Mesenchymal stem cell (in vitro differentiated cells and primary cell): ENCODE data around the gene CCT5.
A peak's percentile ranks its signal among the peaks of the same experiment; 100 is the strongest.

Source experiments
- DNase-seq: peaks from one replicate; pipeline ENCODE4 v3.0.0-alpha.2; 2013
- H2AFZ ChIP-seq: one replicate; pipeline ENCODE4 v1.6.1; 2013; ENCODE audit warnings: low read depth, mild to moderate bottlenecking, control low read depth, inconsistent platforms, low read length, moderate library complexity
- H2AK5ac ChIP-seq: 2 replicates; pipeline ENCODE4 v1.6.1; 2013; ENCODE audit warnings: low read length, moderate library complexity, mild to moderate bottlenecking, inconsistent platforms; ENCODE audit not compliant: severe bottlenecking
- H2BK120ac ChIP-seq: one replicate; pipeline ENCODE4 v1.6.1; 2013; ENCODE audit warnings: low read depth, mild to moderate bottlenecking, inconsistent platforms, low read length, moderate library complexity
- H2BK12ac ChIP-seq, 2 experiments: one replicate each; pipeline ENCODE4 v1.6.1; 2013; ENCODE audit warnings: inconsistent platforms in 2 of 2, low read length in 2 of 2, mild to moderate bottlenecking in 2 of 2, moderate library complexity in 2 of 2, control low read depth in 1 of 2
- H2BK15ac ChIP-seq: one replicate; pipeline ENCODE4 v1.6.1; 2013; ENCODE audit warnings: mild to moderate bottlenecking, low read depth, inconsistent platforms; ENCODE audit not compliant: poor library complexity, severe bottlenecking
- H2BK5ac ChIP-seq: 2 replicates; pipeline ENCODE4 v1.6.1; 2013; ENCODE audit warnings: low read depth, mild to moderate bottlenecking, low read length, control low read depth, inconsistent platforms; ENCODE audit not compliant: poor library complexity, severe bottlenecking
- H3K14ac ChIP-seq, 2 experiments: one replicate each; pipeline ENCODE4 v1.6.1; 2013; ENCODE audit warnings: inconsistent platforms in 2 of 2, low read length in 2 of 2, control low read depth in 1 of 2, mild to moderate bottlenecking in 1 of 2, moderate library complexity in 1 of 2
- H3K18ac ChIP-seq, 2 experiments: one replicate each; pipeline ENCODE4 v1.6.1; 2013; ENCODE audit warnings: inconsistent platforms in 2 of 2, low read length in 2 of 2, control low read depth in 1 of 2, low read depth in 1 of 2, mild to moderate bottlenecking in 1 of 2
- H3K23ac ChIP-seq, 2 experiments: one replicate each; pipeline ENCODE4 v1.6.1; 2013; ENCODE audit warnings: inconsistent platforms in 2 of 2, low read length in 2 of 2, mild to moderate bottlenecking in 2 of 2, moderate library complexity in 2 of 2, control low read depth in 1 of 2
- H3K27ac ChIP-seq: 2 replicates; pipeline ENCODE4 v1.5.1; 2013; ENCODE audit warnings: mild to moderate bottlenecking, moderate library complexity, low read length, control low read depth, inconsistent platforms; ENCODE audit not compliant: poor library complexity, severe bottlenecking
- H3K27me3 ChIP-seq, 2 experiments: 2 replicates each; pipeline versions ENCODE4 v1.6.1 to v1.7.0; 2013; ENCODE audit warnings: low read length in 2 of 2, mild to moderate bottlenecking in 2 of 2, moderate library complexity in 2 of 2, control low read depth in 1 of 2, inconsistent platforms in 1 of 2; ENCODE audit not compliant: control insufficient read depth in 1 of 2, insufficient read depth in 1 of 2
- H3K36me3 ChIP-seq, 2 experiments: 2 replicates each; pipeline versions ENCODE4 v1.6.1 to v1.7.0; 2013; ENCODE audit warnings: low read length in 2 of 2, control low read depth in 1 of 2, inconsistent platforms in 1 of 2, low read depth in 1 of 2, mild to moderate bottlenecking in 1 of 2; ENCODE audit not compliant: insufficient read depth in 2 of 2, control insufficient read depth in 1 of 2
- H3K4ac ChIP-seq, 2 experiments: one replicate each; pipeline ENCODE4 v1.6.1; 2013; ENCODE audit warnings: inconsistent platforms in 2 of 2, low read length in 2 of 2, mild to moderate bottlenecking in 2 of 2, moderate library complexity in 2 of 2, control low read depth in 1 of 2, low read depth in 1 of 2
- H3K4me1 ChIP-seq: 2 replicates; pipeline ENCODE4 v1.6.1; 2013; ENCODE audit warnings: low read depth, low read length, control low read depth; ENCODE audit not compliant: control insufficient read depth, insufficient read depth
- H3K4me2 ChIP-seq: 2 replicates; pipeline ENCODE4 v1.6.1; 2013; ENCODE audit warnings: low read length, mild to moderate bottlenecking, inconsistent platforms; ENCODE audit not compliant: poor library complexity, severe bottlenecking
- H3K4me3 ChIP-seq, 2 experiments: 2 replicates each; pipeline versions ENCODE4 v1.5.1 to v1.7.0; 2013; ENCODE audit warnings: low read length in 2 of 2, mild to moderate bottlenecking in 2 of 2, control low read depth in 1 of 2, low read depth in 1 of 2; ENCODE audit not compliant: insufficient read depth in 1 of 2
- H3K79me1 ChIP-seq: replicated peaks from 2 replicates; pipeline ENCODE4 v1.6.1; 2013; ENCODE audit warnings: mild to moderate bottlenecking, control low read depth, low read length, inconsistent platforms; ENCODE audit not compliant: poor library complexity, severe bottlenecking
- H3K9ac ChIP-seq: 2 replicates; pipeline ENCODE4 v1.7.0; 2013; ENCODE audit warnings: mild to moderate bottlenecking, low read length, moderate library complexity
- H3K9me3 ChIP-seq: 2 replicates; pipeline ENCODE4 v1.7.0; 2013; ENCODE audit warnings: mild to moderate bottlenecking, low read length; ENCODE audit not compliant: control insufficient read depth
- H4K8ac ChIP-seq: one replicate; pipeline ENCODE4 v1.6.1; 2013; ENCODE audit warnings: inconsistent platforms, mild to moderate bottlenecking, low read length, moderate library complexity
- H4K91ac ChIP-seq: one replicate; pipeline ENCODE4 v1.6.1; 2013; ENCODE audit warnings: mild to moderate bottlenecking, low read length, inconsistent platforms
- WGBS: methylation state at CpG from one replicate; pipeline ENCODE4 v1.1.7; 2013; ENCODE audit warnings: mixed read lengths; 5-methylcytosine and 5-hydroxymethylcytosine counted together

CCT5 gene

DNA sequence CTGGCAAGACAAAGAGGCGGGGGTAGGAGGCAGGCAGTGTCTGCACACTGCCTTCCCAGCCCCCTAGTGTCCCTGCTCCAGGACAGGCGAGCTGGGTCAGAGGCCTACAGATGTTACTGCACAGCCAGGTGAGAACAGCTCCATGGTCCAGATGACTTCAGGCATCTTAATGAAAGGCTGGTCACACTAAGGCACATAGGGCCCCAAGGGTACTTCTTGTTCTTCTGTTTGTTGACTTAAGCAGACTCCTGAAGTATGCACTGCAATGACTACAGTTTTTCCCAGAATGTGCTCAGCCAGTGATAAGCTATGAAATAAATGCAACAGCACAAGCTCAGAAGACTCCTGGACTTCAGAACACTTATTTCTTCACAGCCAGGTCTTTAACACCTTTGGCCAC is 27.8 kb upstream of the CCT5 start:
- H3K9me3 ChIP-seq = no peaks in the 10 kb centered on the region
- H2AK5ac ChIP-seq = no peak overlapping the region
- peaks cover 3% of the 10 kb centered on the region for H3K4me1 ChIP-seq
- H3K27ac ChIP-seq = no peak overlapping the region
- WGBS = 90% methylated on average over 2 of the region's 2 CpGs
- no peak overlapping the region for H3K14ac ChIP-seq
- no peak overlapping the region for H2BK5ac ChIP-seq
- no peak overlapping the region for H2BK15ac ChIP-seq
- H3K4ac ChIP-seq = no peak overlapping the region
- H3K9ac ChIP-seq = no peak overlapping the region
- no peak overlapping the region for H3K23ac ChIP-seq
- no peak overlapping the region for H3K4me2 ChIP-seq
- no peak overlapping the region for H2BK12ac ChIP-seq
- DNase-seq = no peak
- no peak overlapping the region for H3K4me3 ChIP-seq
- H3K18ac ChIP-seq = no peak overlapping the region
- H3K27me3 ChIP-seq = no peaks in the 10 kb centered on the region
- H2BK120ac ChIP-seq = no peak overlapping the region
- H4K91ac ChIP-seq = no peak overlapping the region
- H4K8ac ChIP-seq = no peak overlapping the region
- H3K36me3 ChIP-seq = no peaks in the 10 kb centered on the region
- no peaks in the 10 kb centered on the region for H3K79me1 ChIP-seq
- no peak overlapping the region for H2AFZ ChIP-seq

DNA sequence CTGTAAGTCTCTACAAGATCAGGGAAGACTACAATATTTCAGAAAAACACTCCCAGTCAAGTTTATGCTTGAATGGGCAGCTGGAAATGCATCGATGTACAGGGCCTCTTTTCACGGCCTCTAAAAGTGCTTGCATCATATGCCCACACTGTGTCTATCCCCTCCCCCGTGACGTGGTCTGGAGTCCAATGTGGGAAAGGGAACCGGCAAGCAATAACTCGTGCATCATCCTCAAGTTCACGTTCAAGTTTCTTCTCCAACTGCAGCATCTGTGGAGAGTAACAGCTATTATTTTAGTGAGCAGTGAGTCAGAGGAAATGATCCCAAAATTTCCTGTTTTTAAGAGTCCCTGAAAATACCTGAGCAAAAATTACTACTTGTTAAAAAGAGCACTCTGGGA is 22.7 kb upstream of the CCT5 start:
- no peak overlapping the region for H3K18ac ChIP-seq
- no peak overlapping the region for H3K4me3 ChIP-seq
- H3K4me2 ChIP-seq = no peak overlapping the region
- H3K36me3 ChIP-seq = peaks cover 0 to 6% of the 10 kb centered on the region in 2 experiments
- H2BK5ac ChIP-seq = no peak overlapping the region
- no peak overlapping the region for H3K9ac ChIP-seq
- 81% methylated on average over 7 of the region's 7 CpGs for WGBS
- peaks cover 6% of the 10 kb centered on the region for H3K79me1 ChIP-seq
- H3K23ac ChIP-seq = no peak overlapping the region
- H3K4ac ChIP-seq = no peak overlapping the region
- no peak overlapping the region for H4K91ac ChIP-seq
- H3K27ac ChIP-seq = no peak overlapping the region
- H3K4me1 ChIP-seq = peaks cover 9% of the 10 kb centered on the region
- no peaks in the 10 kb centered on the region for H3K27me3 ChIP-seq
- H2AFZ ChIP-seq = no peak overlapping the region
- no peak overlapping the region for H2BK12ac ChIP-seq
- no peak overlapping the region for H4K8ac ChIP-seq
- H3K14ac ChIP-seq = no peak overlapping the region
- H3K9me3 ChIP-seq = no peaks in the 10 kb centered on the region
- no peak overlapping the region for H2BK15ac ChIP-seq
- H2AK5ac ChIP-seq = no peak overlapping the region
- H2BK120ac ChIP-seq = no peak overlapping the region
- no peak for DNase-seq

DNA sequence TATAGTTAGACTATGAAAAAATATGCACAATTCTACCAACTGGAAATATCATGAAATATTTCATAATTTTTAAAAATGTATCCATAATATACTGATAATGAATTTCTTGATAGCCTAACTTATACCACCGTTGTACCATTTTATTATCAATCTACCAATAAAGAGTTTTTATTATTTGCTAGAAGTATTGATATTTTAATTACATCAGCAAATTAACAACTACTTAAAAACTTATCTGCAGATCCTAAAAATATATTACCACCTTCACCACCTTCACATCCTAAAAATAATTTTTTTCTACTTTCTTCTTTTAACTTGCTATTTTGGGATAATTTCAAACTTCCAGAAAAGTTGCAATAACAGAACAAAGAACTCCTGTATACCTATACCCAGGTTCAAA is 21.8 kb upstream of the CCT5 start:
- Histone ChIP-seq H3K18ac (no peak overlapping the region), H3K9me3 (no peaks in the 10 kb centered on the region), H2BK15ac (no peak overlapping the region), H2AK5ac (no peak overlapping the region), H4K8ac (no peak overlapping the region), H3K36me3 (peaks cover 0 to 8% of the 10 kb centered on the region in 2 experiments), H3K27ac (no peak overlapping the region), H2AFZ (no peak overlapping the region), H3K4me2 (no peak overlapping the region), H3K4me3 (no peak overlapping the region), H3K79me1 (peaks cover 13% of the 10 kb centered on the region), H3K4me1 (peaks cover 14% of the 10 kb centered on the region), H2BK120ac (no peak overlapping the region), H3K27me3 (no peaks in the 10 kb centered on the region), H3K14ac (no peak overlapping the region), H3K4ac (no peak overlapping the region), H2BK5ac (no peak overlapping the region), H2BK12ac (no peak overlapping the region), H4K91ac (no peak overlapping the region), H3K9ac (no peak overlapping the region), H3K23ac (no peak overlapping the region)
- WGBS = no CpG with 5 or more reads among the region's 1 CpG
- DNase-seq = no peak

DNA sequence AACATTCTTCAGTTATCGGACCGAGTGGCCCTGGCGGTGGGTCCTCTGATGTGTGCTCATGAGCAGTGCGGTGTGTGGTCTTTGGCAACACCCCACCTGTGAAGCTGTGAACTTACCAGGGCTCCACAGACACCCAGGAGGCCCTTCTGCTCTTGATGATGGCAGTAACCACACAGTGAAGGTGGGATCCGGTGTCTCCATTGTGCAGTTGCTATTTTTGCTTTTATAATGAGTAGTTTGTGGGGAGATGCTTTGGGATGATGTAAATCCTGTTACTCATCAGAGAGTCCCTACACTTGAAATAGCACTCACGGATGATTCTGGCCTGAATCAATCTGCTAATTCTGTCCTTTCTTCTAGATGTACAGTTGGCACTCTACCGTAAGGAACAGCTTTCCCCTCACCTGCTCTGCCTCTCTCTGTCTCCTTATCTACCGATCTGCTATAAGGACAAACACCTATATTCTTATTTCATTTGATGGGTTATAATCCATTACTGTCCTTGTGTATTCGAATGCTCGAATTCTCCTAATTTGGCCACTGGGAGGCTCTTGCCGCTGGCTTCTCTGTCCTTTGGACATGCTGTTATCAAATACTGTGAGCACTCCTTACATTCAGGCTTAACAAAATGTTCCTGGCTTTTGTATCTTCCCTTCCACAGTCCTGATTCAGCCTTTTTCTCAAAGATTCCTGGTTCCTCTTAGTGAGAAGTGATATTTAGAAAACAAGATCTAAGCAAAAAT is 20.6 kb upstream of the CCT5 start:
- Histone ChIP-seq H3K79me1 (peaks cover 13% of the 10 kb centered on the region), H3K27ac (peak overlapping the region; percentile 66), H3K4me2 (no peak overlapping the region), H3K9me3 (no peaks in the 10 kb centered on the region), H2BK12ac (no peak overlapping the region), H3K4me1 (peaks cover 15% of the 10 kb centered on the region), H3K4ac (no peak overlapping the region), H4K91ac (no peak overlapping the region), H3K36me3 (peaks cover 0 to 8% of the 10 kb centered on the region in 2 experiments), H3K9ac (peak overlapping the region; percentile 50), H2BK5ac (no peak overlapping the region), H2AK5ac (no peak overlapping the region), H3K27me3 (no peaks in the 10 kb centered on the region), H2BK120ac (no peak overlapping the region), H3K4me3 (no peak overlapping the region), H4K8ac (peak overlapping the region; percentile 4), H3K14ac (no peak overlapping the region), H2BK15ac (no peak overlapping the region), H3K18ac (no peak overlapping the region), H3K23ac (no peak overlapping the region), H2AFZ (no peak overlapping the region)
- WGBS = 88% methylated on average over 11 of the region's 11 CpGs
- DNase-seq = peak; percentile 16
